ACC112 (cell line): Measurements from ENCODE around the gene RXRG.

Experiments used
- H2AFZ ChIP-seq: fragments of 200-600 bp; sonication (generic); one replicate; pipeline ENCODE4 v1.6.0; 2017; ENCODE audit warnings: antibody characterized with exemption, low read length; ENCODE audit not compliant: unreplicated experiment
- H3K27ac ChIP-seq: fragments of 200-600 bp; sonication (generic); 2 replicates; pipeline ENCODE4 v1.5.1; 2014; ENCODE audit warnings: low read depth, mild to moderate bottlenecking, antibody characterized with exemption, low read length, moderate library complexity
- H3K27me3 ChIP-seq: fragments of 200-600 bp; sonication (generic); 2 replicates; pipeline ENCODE4 v1.6.1; 2014; ENCODE audit warnings: mild to moderate bottlenecking, antibody characterized with exemption, low read length, moderate library complexity, mixed read lengths; ENCODE audit not compliant: insufficient read depth
- H3K36me3 ChIP-seq: fragments of 200-600 bp; sonication (generic); 2 replicates; pipeline ENCODE4 v1.6.1; 2016; ENCODE audit warnings: mild to moderate bottlenecking, antibody characterized with exemption, low read length, moderate library complexity, mixed read lengths; ENCODE audit not compliant: insufficient read depth
- H3K4me1 ChIP-seq: fragments of 200-600 bp; sonication (generic); one replicate; pipeline ENCODE4 v1.6.1; 2016; ENCODE audit warnings: low read length, mixed read lengths; ENCODE audit not compliant: insufficient read depth, unreplicated experiment, control insufficient read depth
- H3K4me3 ChIP-seq: fragments of 200-600 bp; sonication (generic); 2 replicates; pipeline ENCODE4 v1.5.1; 2014; ENCODE audit warnings: mild to moderate bottlenecking, low read depth, low read length
- H3K79me2 ChIP-seq: fragments of 200-600 bp; sonication (generic); one replicate; pipeline ENCODE4 v1.6.0; 2016; ENCODE audit warnings: low read length; ENCODE audit not compliant: control insufficient read depth, unreplicated experiment, insufficient read depth

Gene RXRG

GRCh38 chr1:165411396-165411795 lies 33.5 kb downstream of the RXRG start:
- Histone ChIP-seq H3K79me2 (no peaks in the 10 kb centered on the region), H3K4me1 (no peaks in the 10 kb centered on the region), H3K36me3 (no peaks in the 10 kb centered on the region), H3K4me3 (no peak overlapping the region), H3K27me3 (peaks cover 58% of the 10 kb centered on the region), H2AFZ (no peak overlapping the region), H3K27ac (no peak overlapping the region)

DNA sequence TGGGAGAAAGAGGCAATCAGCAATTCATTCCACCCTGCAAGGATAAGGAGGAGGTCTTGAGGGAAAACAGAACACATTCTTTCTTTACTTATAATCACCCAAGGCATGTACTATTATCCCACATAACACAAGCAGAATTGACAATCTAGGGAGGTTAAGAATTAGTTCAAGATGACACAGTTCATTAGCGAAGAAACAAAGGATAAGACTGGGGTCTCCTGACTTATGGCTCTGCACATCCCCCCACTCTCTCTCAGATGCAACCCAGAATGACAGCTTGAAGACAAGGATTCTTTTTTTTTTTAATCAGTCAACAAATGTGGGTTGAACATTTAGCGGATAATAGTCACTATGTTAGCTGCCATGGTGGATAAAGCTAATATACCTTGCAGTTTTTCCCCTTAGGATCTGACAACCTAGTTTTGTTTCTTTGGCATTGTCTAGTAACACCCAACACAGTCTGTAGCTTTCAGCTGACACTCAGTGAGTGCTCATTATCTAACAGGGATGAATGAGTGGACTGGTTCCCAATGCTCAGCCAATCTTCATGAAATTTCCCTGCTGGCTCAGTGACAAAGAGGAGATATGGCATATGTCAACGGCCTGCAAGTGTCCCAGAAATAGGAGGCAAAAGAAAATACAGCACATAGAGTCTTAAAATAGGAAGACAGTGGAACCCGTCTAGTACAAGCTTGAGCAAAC lies 35.1 kb downstream of the RXRG start:
- Histone ChIP-seq H3K79me2 (no peaks in the 10 kb centered on the region), H3K36me3 (no peaks in the 10 kb centered on the region), H3K4me1 (no peaks in the 10 kb centered on the region), H2AFZ (no peak overlapping the region), H3K4me3 (no peak overlapping the region), H3K27me3 (peaks cover 53% of the 10 kb centered on the region), H3K27ac (no peak overlapping the region)

GRCh38 chr1:165408518-165408917 lies 36.4 kb downstream of the RXRG start:
- Histone ChIP-seq H3K4me1 (no peaks in the 10 kb centered on the region), H3K27ac (no peak overlapping the region), H3K4me3 (no peak overlapping the region), H3K27me3 (peaks cover 46% of the 10 kb centered on the region), H3K36me3 (no peaks in the 10 kb centered on the region), H2AFZ (no peak overlapping the region), H3K79me2 (no peaks in the 10 kb centered on the region)

DNA sequence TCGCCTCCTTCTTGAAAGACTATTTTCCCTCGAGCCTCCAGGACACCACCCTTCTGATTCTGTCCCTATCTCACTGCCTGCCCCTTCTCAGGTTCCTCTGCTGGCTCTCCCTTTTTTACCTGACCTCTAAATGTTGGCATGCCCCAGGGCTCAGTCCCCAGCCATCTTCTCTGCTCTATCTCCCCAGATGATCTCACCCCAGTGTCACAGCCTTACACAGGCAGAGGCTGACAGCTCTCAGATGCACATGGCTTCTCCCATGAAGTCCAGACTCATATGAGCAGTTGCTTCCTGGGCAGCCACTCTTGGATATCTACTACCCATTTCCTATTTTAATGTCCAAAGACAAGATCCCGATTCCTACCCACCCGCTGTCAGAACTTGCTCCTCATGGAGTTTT lies 37.5 kb downstream of the RXRG start:
- Histone ChIP-seq H3K4me3 (no peak overlapping the region), H3K36me3 (no peaks in the 10 kb centered on the region), H2AFZ (no peak overlapping the region), H3K4me1 (no peaks in the 10 kb centered on the region), H3K27ac (no peak overlapping the region), H3K27me3 (peaks cover 39% of the 10 kb centered on the region), H3K79me2 (no peaks in the 10 kb centered on the region)

- Histone ChIP-seq H3K4me3 (no peak overlapping the region), H3K27me3 (peaks cover 8% of the 10 kb centered on the region), H3K79me2 (no peaks in the 10 kb centered on the region), H3K27ac (no peak overlapping the region), H2AFZ (no peak overlapping the region), H3K4me1 (no peaks in the 10 kb centered on the region), H3K36me3 (no peaks in the 10 kb centered on the region)
Observed at GRCh38 chr1:165403835-165404482, 41.0 kb downstream of the RXRG start.

GRCh38 chr1:165402517-165403111 lies 42.3 kb downstream of the RXRG start:
- Histone ChIP-seq H3K27ac (no peak overlapping the region), H3K27me3 (peaks cover 7% of the 10 kb centered on the region; the same call in 1 of the 2 replicates), H3K4me1 (peaks cover 7% of the 10 kb centered on the region), H2AFZ (no peak overlapping the region), H3K79me2 (no peaks in the 10 kb centered on the region), H3K4me3 (no peak overlapping the region), H3K36me3 (no peaks in the 10 kb centered on the region)

DNA sequence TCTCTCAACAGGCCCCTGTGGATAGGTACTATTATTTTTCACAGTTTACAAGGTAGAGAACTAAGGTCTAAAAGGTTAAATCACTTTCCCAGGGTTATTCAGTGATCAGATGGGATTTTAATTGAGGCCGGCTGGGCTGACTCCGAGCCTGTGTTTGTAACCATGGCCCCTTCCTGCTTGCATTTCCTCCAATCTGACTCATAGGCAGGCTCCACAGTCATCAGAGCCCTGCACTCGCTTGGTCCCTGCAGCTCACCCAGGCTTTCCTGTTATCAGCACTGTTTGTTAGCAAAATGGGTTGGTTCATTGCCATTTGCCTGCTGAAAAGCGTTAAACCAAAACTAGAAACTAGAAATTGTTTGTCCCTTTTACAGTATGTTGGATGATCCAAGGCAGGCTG lies 47.0 kb downstream of the RXRG start:
- Histone ChIP-seq H3K4me1 (peaks cover 18% of the 10 kb centered on the region), H3K79me2 (no peaks in the 10 kb centered on the region), H3K4me3 (no peak overlapping the region), H2AFZ (peak overlapping the region; percentile 5), H3K36me3 (no peaks in the 10 kb centered on the region), H3K27me3 (peaks cover 8% of the 10 kb centered on the region; the same call in 1 of the 2 replicates), H3K27ac (no peak overlapping the region; the same call in 1 of the 2 replicates)

GRCh38 chr1:165395901-165396300 lies 49.0 kb downstream of the RXRG start:
- Histone ChIP-seq H2AFZ (no peak overlapping the region), H3K4me3 (no peak overlapping the region), H3K27ac (no peak overlapping the region), H3K27me3 (peaks cover 22% of the 10 kb centered on the region), H3K4me1 (peaks cover 18% of the 10 kb centered on the region), H3K79me2 (no peaks in the 10 kb centered on the region), H3K36me3 (no peaks in the 10 kb centered on the region)

GRCh38 chr1:165395478-165395877 lies 49.4 kb downstream of the RXRG start:
- H3K4me3 ChIP-seq, result no peak overlapping the region
- no peak overlapping the region for H2AFZ ChIP-seq
- H3K79me2 ChIP-seq, result no peaks in the 10 kb centered on the region
- H3K27ac ChIP-seq, result no peak overlapping the region
- H3K4me1 ChIP-seq, result peaks cover 18% of the 10 kb centered on the region
- peaks cover 26% of the 10 kb centered on the region for H3K27me3 ChIP-seq
- no peaks in the 10 kb centered on the region for H3K36me3 ChIP-seq

DNA sequence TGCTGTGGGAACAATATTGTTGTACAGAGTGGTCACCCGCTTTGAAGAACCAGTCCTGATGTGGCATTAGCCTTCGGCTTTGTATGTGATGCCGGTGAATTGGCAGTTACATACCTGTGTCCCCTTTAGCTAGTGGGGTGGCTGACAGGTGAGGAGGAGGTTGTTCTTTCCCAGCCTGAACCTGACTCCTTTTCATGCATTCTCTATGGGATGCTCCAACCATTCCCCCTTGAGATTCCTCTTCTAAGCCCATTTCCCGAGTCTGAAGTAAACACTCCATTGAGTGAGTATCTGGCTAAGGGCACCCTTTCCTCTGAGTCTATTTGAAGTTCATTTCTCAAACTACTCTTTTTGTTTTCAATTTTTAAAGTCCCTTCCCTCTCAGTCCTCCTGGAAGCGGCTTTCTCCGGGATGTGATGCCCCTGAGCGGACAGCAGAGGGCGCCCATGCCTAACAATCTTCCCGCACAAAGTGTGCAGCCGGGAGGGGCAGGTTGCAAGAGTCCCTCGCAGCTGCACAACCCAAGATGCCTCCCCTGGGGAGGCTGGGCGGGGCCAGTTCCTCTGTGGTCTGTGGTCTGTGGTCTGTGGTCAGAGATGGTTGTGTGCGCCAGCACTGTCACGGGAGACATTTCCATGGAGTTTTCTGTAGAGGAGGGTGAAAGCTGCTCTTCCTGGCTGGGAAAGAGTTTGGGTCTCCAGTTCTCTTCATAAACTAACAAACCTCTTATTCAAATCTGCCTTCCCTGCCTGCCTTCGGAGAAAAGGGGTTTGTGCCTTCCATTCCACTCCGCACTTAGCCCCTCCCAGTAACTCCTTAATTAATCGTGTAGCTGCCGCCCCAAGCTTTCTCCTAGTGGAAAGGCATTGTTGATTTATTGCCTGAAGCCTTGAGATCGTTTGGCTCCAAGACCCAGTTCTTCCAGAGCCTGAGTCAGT lies 52.0 kb downstream of the RXRG start:
- Histone ChIP-seq H3K36me3 (no peaks in the 10 kb centered on the region), H2AFZ (no peak overlapping the region), H3K4me3 (peak overlapping the region; percentile 45), H3K4me1 (peaks cover 13% of the 10 kb centered on the region), H3K27me3 (peaks cover 52% of the 10 kb centered on the region), H3K27ac (no peak overlapping the region), H3K79me2 (no peaks in the 10 kb centered on the region)
